GM21576 (cell line): ENCODE data around the gene LAMA2.
A peak's percentile ranks its signal among the peaks of the same experiment; 100 is the strongest.

Experiments used
- ATAC-seq: cut with Tn5 transposase; IDR thresholded peaks from one replicate; pipeline ENCODE4 v1.9.1; 2021; ENCODE audit warnings: mild to moderate bottlenecking, moderate library complexity; ENCODE audit not compliant: unreplicated experiment

LAMA2 gene

GRCh38 chr6:129203190-129203900 is 320.4 kb downstream of the LAMA2 start:
- no peak for ATAC-seq

- ATAC-seq = no peak
Observed at GRCh38 chr6:129206821-129207220, 323.9 kb downstream of the LAMA2 start.

GRCh38 chr6:129207832-129208231 is 324.9 kb downstream of the LAMA2 start:
- no peak for ATAC-seq

- ATAC-seq = no peak
Observed at GRCh38 chr6:129208415-129209034, 325.6 kb downstream of the LAMA2 start.

GRCh38 chr6:129209355-129209754 is 326.4 kb downstream of the LAMA2 start:
- no peak for ATAC-seq

GRCh38 chr6:129210684-129211083 is 327.7 kb downstream of the LAMA2 start:
- no peak for ATAC-seq

- no peak for ATAC-seq
Observed at GRCh38 chr6:129211626-129212025, 328.7 kb downstream of the LAMA2 start.

GRCh38 chr6:129212081-129212480 is 329.1 kb downstream of the LAMA2 start:
- ATAC-seq = no peak

GRCh38 chr6:129215246-129215645 is 332.3 kb downstream of the LAMA2 start:
- ATAC-seq = no peak

- no peak for ATAC-seq
Observed at GRCh38 chr6:129215916-129216520, 333.1 kb downstream of the LAMA2 start.

- no peak for ATAC-seq
Observed at GRCh38 chr6:129217701-129218100, 334.8 kb downstream of the LAMA2 start.

- peak; percentile 50 for ATAC-seq
Observed at GRCh38 chr6:129233458-129234134, 350.7 kb downstream of the LAMA2 start.

- no peak for ATAC-seq
Observed at GRCh38 chr6:129235167-129236000, 352.4 kb downstream of the LAMA2 start.

GRCh38 chr6:129236001-129236517 is 353.1 kb downstream of the LAMA2 start:
- peak; percentile 74 for ATAC-seq

GRCh38 chr6:129238991-129239390 is 356.1 kb downstream of the LAMA2 start:
- no peak for ATAC-seq

- no peak for ATAC-seq
Observed at GRCh38 chr6:129239825-129240491, 357.0 kb downstream of the LAMA2 start.

- ATAC-seq = no peak
Observed at GRCh38 chr6:129240492-129240853, 357.5 kb downstream of the LAMA2 start.

- ATAC-seq = no peak
Observed at GRCh38 chr6:129242546-129242945, 359.6 kb downstream of the LAMA2 start.

GRCh38 chr6:129243377-129243776 is 360.4 kb downstream of the LAMA2 start:
- ATAC-seq = no peak

- ATAC-seq = no peak
Observed at GRCh38 chr6:129248946-129249345, 366.0 kb downstream of the LAMA2 start.
